Activated T-cell treated with anti-CD3 and anti-CD28 coated beads, Interleukin-2, amount 50 U/mL, for 1 hour (primary cell): Measurements from ENCODE around the gene COTL1.

Experiments
- DNase-seq: peaks from one replicate; pipeline ENCODE4 v3.0.0-alpha.2; 2020

COTL1 gene

GRCh38 chr16:84613408-84614072, 4.3 kb downstream of the COTL1 start:
- DNase-seq: no peak

GRCh38 chr16:84612686-84613085, 5.2 kb downstream of the COTL1 start:
- DNase-seq: no peak

- DNase-seq: no peak
Observed at GRCh38 chr16:84611041-84611440, 6.8 kb downstream of the COTL1 start.

- DNase-seq: no peak
Observed at GRCh38 chr16:84610376-84610775, 7.5 kb downstream of the COTL1 start.

- no peak for DNase-seq
Observed at GRCh38 chr16:84609563-84610177, 8.2 kb downstream of the COTL1 start.

GRCh38 chr16:84608282-84608681, 9.6 kb downstream of the COTL1 start:
- DNase-seq: peak; percentile 38

GRCh38 chr16:84607694-84608093, 10.2 kb downstream of the COTL1 start:
- DNase-seq: no peak

- DNase-seq: no peak
Observed at GRCh38 chr16:84607061-84607460, 10.8 kb downstream of the COTL1 start.

- DNase-seq: peak; percentile 36
Observed at GRCh38 chr16:84606081-84606875, 11.6 kb downstream of the COTL1 start.

GRCh38 chr16:84605339-84605848, 12.5 kb downstream of the COTL1 start:
- DNase-seq: no peak

GRCh38 chr16:84604477-84605013, 13.3 kb downstream of the COTL1 start:
- no peak for DNase-seq

GRCh38 chr16:84603940-84604339, 13.9 kb downstream of the COTL1 start:
- no peak for DNase-seq

- DNase-seq: peak; percentile 50
Observed at GRCh38 chr16:84603140-84603816, 14.6 kb downstream of the COTL1 start.

- DNase-seq: peak; percentile 42
Observed at GRCh38 chr16:84600343-84601229, 17.3 kb downstream of the COTL1 start.

- DNase-seq: peak; percentile 60
Observed at GRCh38 chr16:84599521-84600202, 18.2 kb downstream of the COTL1 start.

- DNase-seq: peak; percentile 37
Observed at GRCh38 chr16:84598360-84598759, 19.5 kb downstream of the COTL1 start.

- peak; percentile 50 for DNase-seq
Observed at GRCh38 chr16:84597931-84598351, 19.9 kb downstream of the COTL1 start.

- no peak for DNase-seq
Observed at GRCh38 chr16:84597528-84597896, 20.4 kb downstream of the COTL1 start.

- no peak for DNase-seq
Observed at GRCh38 chr16:84596801-84597527, 20.9 kb downstream of the COTL1 start.

- DNase-seq: no peak
Observed at GRCh38 chr16:84596161-84596560, 21.7 kb downstream of the COTL1 start.
